NOMO-1 (cell line): Measurements from ENCODE around the gene KCNT2.
"Not testable (repeated sequence)": the region's sequence is repeated elsewhere in the genome, so short reads cannot be mapped to it uniquely, and the experiment has no call there.

Experiments used
- DNase-seq, 2 experiments: peaks; one replicate each; lab custom pipeline; 2025; ENCODE audit not compliant: unreplicated experiment in 2 of 2; lab: John Stamatoyannopoulos, UW

KCNT2 gene

DNA sequence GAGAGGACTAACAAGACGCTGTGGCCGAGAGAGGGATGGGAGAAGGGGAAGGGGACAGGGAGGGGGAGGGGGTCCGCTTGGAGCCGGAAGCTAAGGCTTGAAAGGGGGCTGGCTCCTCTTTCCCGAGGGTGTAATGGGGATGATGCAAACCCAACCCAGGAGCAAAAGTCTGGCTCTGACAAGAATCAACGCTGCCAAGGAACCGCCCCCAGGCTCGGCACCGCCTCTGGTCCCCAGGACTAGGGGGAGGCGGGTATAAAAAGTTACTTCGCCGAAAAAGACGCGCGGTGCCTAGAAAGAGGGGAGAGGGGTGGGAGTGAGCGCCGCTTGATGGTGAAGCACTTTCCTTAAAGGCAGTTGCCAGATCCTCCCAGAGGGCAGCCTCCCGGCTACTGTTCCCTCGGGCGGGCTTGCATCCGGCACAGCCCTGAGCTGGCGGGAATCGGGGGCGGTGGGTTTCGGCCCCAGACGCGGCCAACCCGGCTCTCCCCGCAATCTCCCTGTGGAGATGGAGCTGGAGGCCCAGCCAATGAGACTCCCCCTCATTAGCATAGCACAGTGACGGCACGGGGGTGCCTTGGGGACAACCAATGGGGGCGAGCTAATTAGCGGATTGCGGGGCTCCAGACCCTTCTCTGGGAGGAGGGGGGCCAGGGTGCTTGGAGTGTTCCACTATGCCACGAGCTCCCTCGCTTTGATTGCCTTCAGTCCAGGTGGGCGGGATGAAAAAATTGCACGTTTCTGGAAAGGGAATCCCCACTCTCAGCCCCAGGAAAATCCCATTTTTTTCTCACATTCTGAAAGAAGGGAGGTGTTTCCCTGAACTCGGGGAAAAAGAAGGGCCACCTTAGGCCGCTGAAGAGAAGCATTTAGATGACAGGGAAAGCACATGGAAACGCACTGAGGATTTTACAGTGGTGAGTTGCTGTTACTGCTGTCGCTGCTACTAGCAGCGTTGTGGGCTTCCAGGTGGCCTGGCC, at the start of gene KCNT2:
TSS of gene KCNT2 (minus strand) at position 51 of the 980 bp plus-strand sequence. CDS start 131 bp downstream, outside the sequence.
- DNase-seq, result no peak

- DNase-seq, result no peak
Observed at GRCh38 chr1:196655494-196655893, 47.3 kb upstream of the KCNT2 start.

DNA sequence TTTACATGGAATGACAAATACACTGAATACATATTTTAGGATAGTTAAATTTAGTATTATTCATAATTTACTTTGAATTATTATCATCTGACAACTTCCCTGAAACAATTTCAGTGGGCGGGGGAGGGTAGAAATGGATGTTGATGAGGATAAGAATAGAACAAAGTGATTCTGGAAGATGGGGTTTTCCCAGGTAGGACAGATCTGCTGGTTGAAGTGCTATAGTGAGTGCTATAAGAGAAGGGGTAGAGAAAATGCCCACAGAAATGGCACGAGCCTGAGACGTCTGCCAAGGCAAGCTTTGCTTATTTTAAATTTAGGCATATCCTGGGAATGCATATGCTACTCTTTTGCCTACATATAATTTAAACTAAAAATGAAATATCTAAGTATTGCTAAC, 46.8 kb upstream of the KCNT2 start:
- DNase-seq, result no peak

GRCh38 chr1:196654271-196654670, 46.0 kb upstream of the KCNT2 start:
- no peak for DNase-seq

DNA sequence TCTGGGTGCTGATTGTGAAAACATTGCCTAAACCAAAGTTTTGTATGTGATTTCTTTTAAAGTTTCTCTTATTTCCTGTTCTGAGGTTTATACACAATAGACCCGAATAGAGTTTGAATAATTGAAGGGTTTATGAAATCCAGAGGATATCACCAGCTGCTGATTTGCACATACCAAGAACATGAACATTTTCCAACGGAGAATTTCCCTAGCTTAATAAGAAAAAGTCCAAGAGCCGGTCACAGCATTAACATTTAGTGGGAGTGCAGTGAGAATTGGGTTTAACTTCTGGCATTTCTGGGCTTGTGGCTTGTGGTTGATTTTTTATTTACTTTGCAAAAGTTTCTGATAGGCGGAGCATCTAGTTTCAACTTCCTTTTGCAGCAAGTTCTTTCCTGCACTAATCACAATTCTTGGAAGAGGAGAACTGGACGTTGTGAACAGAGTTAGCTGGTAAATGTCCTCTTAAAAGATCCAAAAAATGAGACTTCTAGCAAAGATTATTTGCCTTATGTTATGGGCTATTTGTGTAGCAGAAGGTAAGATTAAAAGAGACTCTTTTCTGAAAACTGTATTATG, 43.5 kb upstream of the KCNT2 start, which contains the start of gene CFH:
TSS of gene CFH (plus strand) at position 407 of the 579 bp plus-strand sequence. CDS start at position 482, 75 bp downstream.
- peak in 1 of 2 experiments; percentile 56 for DNase-seq

- no peak for DNase-seq
Observed at GRCh38 chr1:196651079-196651478, 42.8 kb upstream of the KCNT2 start.

- DNase-seq, result no peak
Observed at GRCh38 chr1:196650403-196650802, 42.2 kb upstream of the KCNT2 start.

DNA sequence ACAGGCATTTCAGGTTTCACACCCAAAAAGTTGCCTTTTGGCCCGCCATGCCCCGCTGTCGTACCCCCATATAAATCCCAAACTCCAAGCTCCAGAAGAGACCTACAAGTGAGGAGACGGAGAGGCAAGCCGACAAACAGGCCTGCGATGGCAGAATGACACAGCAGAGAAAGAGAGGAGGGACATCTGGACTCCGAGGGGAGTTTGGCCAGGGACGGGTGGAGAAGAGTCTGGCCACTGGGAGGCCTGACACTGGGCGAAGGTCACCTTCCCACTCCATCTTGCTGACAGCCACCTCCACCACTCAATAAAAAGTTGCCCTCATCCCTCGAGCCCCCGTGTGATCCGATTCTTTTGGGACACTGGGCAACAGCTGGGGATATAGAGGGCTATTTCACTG, 41.8 kb upstream of the KCNT2 start:
- DNase-seq, result no peak

GRCh38 chr1:196640976-196641375, 32.7 kb upstream of the KCNT2 start:
- DNase-seq, result no peak

- not testable (repeated sequence) for DNase-seq
Observed at GRCh38 chr1:196639291-196639690, 31.1 kb upstream of the KCNT2 start.

GRCh38 chr1:196638466-196638865, 30.2 kb upstream of the KCNT2 start:
- DNase-seq, result no peak

DNA sequence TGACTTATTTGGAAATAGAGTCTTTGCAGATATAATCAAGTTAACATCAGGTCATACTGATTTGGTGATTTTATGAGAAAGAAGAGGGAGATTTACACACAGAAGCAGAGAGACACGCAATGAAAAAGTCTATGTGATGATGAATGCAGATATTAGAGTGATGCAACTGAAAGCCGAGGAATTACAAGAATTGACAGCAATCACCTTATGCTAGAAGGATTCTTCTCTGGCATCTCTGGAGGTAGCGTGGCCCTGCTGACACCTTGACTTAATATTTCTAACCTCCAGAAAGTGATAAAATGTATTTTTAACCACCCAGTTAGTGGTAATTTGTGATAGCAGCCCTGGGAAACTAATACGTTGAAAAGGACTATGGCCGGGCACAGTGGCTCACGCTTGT, 29.4 kb upstream of the KCNT2 start:
- DNase-seq, result no peak

GRCh38 chr1:196628838-196629237, 20.6 kb upstream of the KCNT2 start:
- no peak for DNase-seq

GRCh38 chr1:196623079-196623478, 14.8 kb upstream of the KCNT2 start:
- no peak for DNase-seq

DNA sequence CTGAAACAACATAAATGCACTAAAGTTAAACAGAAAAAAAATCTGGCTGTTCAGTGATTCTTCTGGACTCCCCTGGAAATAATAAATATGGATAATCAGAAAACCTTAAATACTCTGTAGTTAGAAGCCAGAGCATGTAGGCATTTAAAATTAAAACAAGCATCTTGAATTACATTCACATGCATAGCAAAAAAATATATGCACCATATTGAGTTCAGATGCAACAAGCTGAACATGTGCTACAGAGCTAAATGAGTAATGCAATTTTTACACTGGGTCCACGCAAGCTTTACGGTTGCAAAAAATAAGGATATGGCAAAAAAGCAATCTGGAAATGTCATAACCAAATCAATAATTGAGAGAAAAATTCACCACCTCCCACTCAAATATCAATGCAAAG, 11.5 kb upstream of the KCNT2 start:
- DNase-seq, result no peak

DNA sequence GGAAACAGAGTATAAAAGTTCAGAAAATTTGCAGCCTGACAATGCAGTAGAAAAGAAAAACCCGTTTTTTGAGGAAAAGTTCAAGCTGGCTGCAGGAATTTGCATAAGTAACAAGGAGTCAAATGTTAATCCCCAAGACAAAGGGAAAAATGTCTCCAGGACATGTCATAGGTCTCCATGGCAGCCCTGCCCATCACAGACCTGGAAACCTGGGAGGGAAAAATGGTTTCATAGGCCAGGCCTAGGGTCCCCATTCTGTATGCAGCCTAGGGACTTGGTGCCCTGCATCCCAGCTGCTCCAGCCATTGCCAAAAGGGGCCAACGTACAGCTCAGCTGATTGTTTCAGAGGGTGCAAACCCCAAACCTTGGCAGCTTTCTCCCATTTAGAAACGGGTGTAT, 3.6 kb upstream of the KCNT2 start:
- no peak for DNase-seq

DNA sequence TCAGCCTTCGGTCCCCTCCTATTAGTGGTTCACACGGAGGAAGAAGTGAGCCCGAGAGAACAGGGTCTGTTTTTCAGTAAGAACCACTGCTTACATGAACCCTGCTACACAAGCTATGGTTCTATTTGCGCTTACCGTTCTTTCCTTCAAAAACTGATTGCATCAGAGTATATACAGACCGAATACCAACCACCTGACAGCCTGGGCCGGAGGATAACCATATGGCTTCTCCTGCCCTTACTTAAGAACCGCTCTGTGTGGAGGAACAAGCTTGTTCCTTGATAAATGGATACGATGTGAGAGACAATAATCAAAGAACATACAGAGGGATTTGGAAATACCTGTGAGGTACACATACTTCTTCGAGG, 1.1 kb upstream of the KCNT2 start:
- DNase-seq, result no peak

- no peak for DNase-seq
Observed at GRCh38 chr1:196607981-196608380, 259 bp downstream of the KCNT2 start.

- DNase-seq, result no peak
Observed at GRCh38 chr1:196603651-196604050, 4.6 kb downstream of the KCNT2 start.

DNA sequence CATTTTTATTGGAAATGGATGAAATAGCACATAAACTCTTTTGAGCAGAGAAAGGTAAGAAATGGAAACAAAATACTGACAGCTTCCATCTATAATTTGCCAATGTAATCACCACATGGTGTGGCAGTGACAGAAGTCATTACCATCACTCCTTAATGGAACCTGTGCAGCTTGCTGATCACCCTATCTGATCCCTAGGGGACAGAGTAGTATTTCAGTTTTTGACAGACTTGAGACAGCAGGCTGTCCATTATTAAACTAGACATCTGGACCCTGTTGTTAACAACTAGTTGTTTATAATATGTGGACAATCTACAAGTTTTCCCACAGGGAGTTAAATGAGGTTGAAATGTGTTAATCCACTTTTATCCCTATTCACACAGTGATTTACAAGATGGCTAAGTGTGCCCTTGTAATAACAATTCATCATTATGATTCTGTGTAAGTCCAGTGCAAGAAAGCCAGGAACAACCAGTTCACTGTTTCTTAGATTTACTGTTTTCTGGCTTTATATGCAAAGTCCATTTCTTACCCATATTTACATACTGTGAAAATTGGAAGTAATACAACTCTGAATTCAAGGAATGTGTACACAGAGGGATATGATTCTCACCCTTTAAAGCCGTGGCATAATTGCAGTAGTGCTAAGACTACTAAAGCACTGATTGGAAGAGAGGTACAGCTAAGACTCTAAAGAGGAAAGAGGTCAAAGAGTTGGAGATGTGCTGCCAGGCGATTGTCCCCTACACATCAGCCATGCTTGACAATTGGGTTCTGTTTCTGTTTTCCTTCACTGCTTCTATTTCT, 9.1 kb downstream of the KCNT2 start:
- no peak for DNase-seq

GRCh38 chr1:196594700-196595099, 13.5 kb downstream of the KCNT2 start:
- DNase-seq, result no peak
